Esophagus squamous epithelium (tissue), 4 donors: ENCODE results near the gene SNRPB.

Experiments used
- POLR2A ChIP-seq, 4 donors: fragments of 450-650 bp; IDR thresholded peaks; one replicate each; pipeline ENCODE4 v1.6.1; 2017; ENCODE audit warnings: antibody characterized with exemption in 4 of 4, mild to moderate bottlenecking in 4 of 4, moderate library complexity in 3 of 4
- TF ChIP-seq, protein P1 (sequence below), 6 experiments: fragments of 450-650 bp in 4 of 6; fragments of 200-600 bp in 2 of 6; sonication (generic) in 2 of 6; IDR thresholded peaks; one replicate each; pipeline ENCODE4 v1.5.1; 2016 to 2019; ENCODE audit warnings: antibody characterized with exemption in 6 of 6, mild to moderate bottlenecking in 4 of 6, moderate library complexity in 4 of 6

DNA sequence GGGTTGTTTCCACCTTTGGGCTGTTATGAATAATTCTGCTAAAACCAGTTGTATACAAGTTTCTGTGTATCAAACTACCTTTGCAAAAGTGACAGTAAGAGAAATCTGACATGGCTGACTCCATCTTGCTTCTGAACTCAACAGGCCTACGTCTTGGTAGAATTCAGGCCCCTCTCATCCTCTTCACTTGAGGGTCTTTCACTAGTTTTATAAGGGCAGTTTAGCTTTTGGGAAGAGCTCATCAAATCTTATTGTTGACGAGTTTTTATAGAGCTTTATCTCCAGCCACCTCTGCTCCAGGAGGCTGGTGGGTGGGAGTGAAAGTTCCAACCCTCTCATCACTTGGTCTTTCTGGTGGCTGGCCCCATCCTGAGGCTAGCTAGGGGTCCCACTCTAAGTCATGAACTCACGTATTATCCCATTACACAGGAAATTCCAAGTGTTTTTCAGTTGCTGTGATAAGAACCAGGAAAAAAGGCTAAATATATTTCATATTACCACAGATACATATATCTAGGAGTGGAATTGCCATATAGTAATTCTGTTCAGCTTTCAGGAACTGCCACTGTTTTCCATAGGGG is 11.6 kb downstream of the SNRPB start:
- TF ChIP-seq, protein P1, sequence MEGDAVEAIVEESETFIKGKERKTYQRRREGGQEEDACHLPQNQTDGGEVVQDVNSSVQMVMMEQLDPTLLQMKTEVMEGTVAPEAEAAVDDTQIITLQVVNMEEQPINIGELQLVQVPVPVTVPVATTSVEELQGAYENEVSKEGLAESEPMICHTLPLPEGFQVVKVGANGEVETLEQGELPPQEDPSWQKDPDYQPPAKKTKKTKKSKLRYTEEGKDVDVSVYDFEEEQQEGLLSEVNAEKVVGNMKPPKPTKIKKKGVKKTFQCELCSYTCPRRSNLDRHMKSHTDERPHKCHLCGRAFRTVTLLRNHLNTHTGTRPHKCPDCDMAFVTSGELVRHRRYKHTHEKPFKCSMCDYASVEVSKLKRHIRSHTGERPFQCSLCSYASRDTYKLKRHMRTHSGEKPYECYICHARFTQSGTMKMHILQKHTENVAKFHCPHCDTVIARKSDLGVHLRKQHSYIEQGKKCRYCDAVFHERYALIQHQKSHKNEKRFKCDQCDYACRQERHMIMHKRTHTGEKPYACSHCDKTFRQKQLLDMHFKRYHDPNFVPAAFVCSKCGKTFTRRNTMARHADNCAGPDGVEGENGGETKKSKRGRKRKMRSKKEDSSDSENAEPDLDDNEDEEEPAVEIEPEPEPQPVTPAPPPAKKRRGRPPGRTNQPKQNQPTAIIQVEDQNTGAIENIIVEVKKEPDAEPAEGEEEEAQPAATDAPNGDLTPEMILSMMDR (IDR thresholded peaks at IDR 0.05): no peak
- TF ChIP-seq POLR2A (IDR thresholded peaks at IDR 0.05): no peak
